Measurements from ENCODE around the gene CLIP3.

- TF ChIP-seq, protein P1, sequence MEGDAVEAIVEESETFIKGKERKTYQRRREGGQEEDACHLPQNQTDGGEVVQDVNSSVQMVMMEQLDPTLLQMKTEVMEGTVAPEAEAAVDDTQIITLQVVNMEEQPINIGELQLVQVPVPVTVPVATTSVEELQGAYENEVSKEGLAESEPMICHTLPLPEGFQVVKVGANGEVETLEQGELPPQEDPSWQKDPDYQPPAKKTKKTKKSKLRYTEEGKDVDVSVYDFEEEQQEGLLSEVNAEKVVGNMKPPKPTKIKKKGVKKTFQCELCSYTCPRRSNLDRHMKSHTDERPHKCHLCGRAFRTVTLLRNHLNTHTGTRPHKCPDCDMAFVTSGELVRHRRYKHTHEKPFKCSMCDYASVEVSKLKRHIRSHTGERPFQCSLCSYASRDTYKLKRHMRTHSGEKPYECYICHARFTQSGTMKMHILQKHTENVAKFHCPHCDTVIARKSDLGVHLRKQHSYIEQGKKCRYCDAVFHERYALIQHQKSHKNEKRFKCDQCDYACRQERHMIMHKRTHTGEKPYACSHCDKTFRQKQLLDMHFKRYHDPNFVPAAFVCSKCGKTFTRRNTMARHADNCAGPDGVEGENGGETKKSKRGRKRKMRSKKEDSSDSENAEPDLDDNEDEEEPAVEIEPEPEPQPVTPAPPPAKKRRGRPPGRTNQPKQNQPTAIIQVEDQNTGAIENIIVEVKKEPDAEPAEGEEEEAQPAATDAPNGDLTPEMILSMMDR (IDR thresholded peaks at IDR 0.05 in 2 of 3, conservative IDR thresholded peaks at IDR 0.05 in 1 of 3; ENCODE audit: borderline replicate concordance in 1 of 3, insufficient read depth in 1 of 3, low read depth in 2 of 3, low read length in 2 of 3): no peak
- no peak for TF ChIP-seq CEBPB (IDR thresholded peaks at IDR 0.05; ENCODE audit: low read depth)
- TF ChIP-seq POLR2AphosphoS5 (IDR thresholded peaks at IDR 0.05; ENCODE audit: low read depth, low read length): no peak
- no peak for TF ChIP-seq EZH2phosphoT487 (IDR thresholded peaks at IDR 0.05; ENCODE audit: borderline replicate concordance)
- TF ChIP-seq POLR2A (IDR thresholded peaks at IDR 0.05; ENCODE audit: borderline replicate concordance, extremely low read depth, insufficient read depth, insufficient read length): no peak
- no peak for TF ChIP-seq EGR1 (IDR thresholded peaks at IDR 0.05; ENCODE audit: low read depth)
- TF ChIP-seq SIN3A (IDR thresholded peaks at IDR 0.05; ENCODE audit: low read depth): no peak
- no peak for TF ChIP-seq FOSL1 (IDR thresholded peaks at IDR 0.05; ENCODE audit: low read depth)
- no peak for TF ChIP-seq TCF7L2 (IDR thresholded peaks at IDR 0.05; ENCODE audit: borderline replicate concordance, extremely low read depth, insufficient read depth, insufficient read length)
- TF ChIP-seq REST (IDR thresholded peaks at IDR 0.05; ENCODE audit: low read depth): no peak
- TF ChIP-seq ZFX (IDR thresholded peaks at IDR 0.05): 0 out of 2 replicates have a peak, but pooled peaks have one; percentile 19
- no peak for TF ChIP-seq EZH2 (IDR thresholded peaks at IDR 0.05)
Measured at GRCh38 chr19:36013280-36014011, 19.2 kb downstream of the CLIP3 start.

Measured in HCT116 (cell line).